Activated CD4-positive, CD25-positive, alpha-beta regulatory T cell treated with anti-CD3 and anti-CD28 coated beads, Interleukin-2, amount 50 U/mL, for 16 hours (primary cell): ENCODE measurements around the gene IQCN.

Experiments used
- DNase-seq: peaks from one replicate; pipeline ENCODE4 v3.0.0-alpha.2; 2020; ENCODE audit warnings: low read depth, low spot score

IQCN gene, protein sequence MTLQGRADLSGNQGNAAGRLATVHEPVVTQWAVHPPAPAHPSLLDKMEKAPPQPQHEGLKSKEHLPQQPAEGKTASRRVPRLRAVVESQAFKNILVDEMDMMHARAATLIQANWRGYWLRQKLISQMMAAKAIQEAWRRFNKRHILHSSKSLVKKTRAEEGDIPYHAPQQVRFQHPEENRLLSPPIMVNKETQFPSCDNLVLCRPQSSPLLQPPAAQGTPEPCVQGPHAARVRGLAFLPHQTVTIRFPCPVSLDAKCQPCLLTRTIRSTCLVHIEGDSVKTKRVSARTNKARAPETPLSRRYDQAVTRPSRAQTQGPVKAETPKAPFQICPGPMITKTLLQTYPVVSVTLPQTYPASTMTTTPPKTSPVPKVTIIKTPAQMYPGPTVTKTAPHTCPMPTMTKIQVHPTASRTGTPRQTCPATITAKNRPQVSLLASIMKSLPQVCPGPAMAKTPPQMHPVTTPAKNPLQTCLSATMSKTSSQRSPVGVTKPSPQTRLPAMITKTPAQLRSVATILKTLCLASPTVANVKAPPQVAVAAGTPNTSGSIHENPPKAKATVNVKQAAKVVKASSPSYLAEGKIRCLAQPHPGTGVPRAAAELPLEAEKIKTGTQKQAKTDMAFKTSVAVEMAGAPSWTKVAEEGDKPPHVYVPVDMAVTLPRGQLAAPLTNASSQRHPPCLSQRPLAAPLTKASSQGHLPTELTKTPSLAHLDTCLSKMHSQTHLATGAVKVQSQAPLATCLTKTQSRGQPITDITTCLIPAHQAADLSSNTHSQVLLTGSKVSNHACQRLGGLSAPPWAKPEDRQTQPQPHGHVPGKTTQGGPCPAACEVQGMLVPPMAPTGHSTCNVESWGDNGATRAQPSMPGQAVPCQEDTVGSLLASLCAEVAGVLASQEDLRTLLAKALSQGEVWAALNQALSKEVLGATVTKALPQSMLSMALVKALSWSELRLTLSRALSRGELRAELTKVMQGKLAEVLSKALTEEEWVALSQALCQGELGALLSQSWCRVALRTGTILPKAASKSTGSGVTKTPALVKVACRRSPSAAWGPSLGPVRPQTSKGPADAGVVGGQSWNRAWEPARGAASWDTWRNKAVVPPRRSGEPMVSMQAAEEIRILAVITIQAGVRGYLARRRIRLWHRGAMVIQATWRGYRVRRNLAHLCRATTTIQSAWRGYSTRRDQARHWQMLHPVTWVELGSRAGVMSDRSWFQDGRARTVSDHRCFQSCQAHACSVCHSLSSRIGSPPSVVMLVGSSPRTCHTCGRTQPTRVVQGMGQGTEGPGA (N-terminal part only)

DNA sequence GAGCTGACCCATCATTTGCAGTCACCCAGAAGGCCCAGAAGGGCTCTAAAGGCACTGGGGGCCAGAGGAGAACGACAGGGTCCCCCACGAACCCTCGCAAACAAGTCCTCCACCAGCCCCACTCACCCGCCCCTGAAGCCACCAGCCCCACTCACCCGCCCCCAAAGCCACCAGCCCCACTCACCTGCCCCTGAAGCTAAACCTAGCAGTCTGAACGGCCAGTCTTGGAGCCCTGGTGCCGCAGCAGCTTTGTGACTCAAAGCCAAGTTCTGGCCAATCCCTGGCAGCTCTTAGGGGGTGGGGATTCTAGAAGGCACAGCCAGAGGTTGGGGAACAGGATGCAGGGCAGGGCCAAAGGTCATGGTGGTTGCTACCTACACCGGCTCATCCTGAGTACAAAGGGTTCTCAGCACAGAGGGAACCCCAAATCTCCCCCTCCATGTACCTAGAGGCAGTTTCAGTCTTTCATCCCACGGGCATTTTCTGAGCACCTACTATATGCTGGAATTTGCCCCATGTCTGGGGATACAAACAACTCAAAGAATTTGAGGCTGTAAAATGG lies at the start of gene IQCN:
Gene IQCN, minus strand, starts transcription at position 234 of the 562 bp plus-strand sequence. CDS start 4,974 bp downstream, outside the sequence.
- no peak for DNase-seq

DNA sequence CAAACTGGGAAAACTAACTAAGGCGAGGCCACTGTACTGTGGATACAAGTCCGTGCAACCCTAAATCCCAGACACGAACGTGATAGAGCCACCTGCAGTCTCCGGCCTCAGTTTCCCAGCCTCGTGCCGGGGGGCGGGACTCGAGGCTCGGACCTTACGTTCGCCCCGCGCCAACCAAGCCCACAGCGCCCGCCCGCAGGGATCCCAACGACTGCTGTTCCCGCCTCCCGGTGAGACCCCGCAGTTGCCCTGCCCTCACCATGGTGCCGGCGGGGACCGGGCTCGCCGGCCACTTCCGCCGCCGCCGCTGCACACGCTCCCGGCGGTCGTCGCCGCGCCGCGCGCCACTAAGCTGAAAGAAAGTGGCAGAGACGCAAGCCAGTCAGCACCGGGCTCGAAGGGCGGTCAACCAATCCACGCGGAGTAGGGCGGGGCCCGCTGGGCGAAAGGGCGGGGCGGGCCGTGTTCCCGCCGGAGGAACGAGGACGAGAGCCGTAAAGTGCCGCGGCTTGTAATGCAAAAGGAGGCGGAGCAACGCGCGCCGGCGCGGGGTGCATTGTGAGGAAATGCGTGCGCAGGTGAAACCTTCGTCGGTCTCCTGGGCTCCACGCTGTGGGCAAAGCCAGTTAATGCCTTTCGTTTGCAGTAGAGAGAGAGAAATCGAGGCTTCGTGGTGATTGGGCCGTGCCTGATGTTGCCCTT lies 48.7 kb upstream of the IQCN start, which contains the start of gene LSM4:
Gene LSM4, minus strand, starts transcription at position 318 of the 702 bp plus-strand sequence. Its CDS starts 56 bp downstream, at position 262.
- DNase-seq, result peak; percentile 99

DNA sequence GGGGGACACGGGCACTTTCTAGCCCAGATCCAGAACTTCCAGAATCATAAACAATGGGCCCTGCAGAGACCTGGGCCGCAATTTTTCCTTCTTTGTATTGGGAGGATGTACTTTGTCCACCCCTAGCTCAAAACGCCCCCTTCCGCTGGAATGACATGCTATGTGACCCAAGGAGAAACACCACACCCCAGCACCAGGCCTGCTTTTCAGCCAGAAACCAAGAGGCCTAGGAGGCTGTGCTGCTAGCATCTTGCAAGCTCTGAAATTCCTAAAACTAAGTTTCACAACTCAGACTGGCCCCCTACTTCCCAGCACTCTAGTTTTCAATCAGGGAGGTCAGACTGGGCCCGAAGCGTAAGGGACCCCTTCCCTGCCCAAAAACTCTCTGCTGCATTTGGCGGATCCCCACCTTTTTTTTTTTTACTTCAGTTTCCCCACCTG lies 48.1 kb upstream of the IQCN start:
- no peak for DNase-seq

DNA sequence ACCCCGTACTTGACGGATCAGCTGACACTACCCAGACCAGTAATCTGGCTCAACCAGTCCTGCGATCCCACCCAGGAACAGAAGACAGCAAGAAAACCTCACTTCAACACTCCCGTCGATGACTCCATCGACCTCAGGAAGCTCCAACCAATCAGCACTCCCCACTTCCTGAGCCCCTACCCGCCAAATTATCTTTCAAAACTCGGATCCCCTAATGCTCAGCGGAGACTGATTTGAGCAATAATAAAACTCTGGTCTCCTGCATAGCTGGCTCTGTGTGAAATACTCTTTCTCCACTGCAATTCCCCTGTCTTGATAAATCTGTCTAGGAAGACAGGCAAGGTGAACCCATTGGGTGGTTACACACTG lies 47.5 kb upstream of the IQCN start:
- DNase-seq, result no peak

DNA sequence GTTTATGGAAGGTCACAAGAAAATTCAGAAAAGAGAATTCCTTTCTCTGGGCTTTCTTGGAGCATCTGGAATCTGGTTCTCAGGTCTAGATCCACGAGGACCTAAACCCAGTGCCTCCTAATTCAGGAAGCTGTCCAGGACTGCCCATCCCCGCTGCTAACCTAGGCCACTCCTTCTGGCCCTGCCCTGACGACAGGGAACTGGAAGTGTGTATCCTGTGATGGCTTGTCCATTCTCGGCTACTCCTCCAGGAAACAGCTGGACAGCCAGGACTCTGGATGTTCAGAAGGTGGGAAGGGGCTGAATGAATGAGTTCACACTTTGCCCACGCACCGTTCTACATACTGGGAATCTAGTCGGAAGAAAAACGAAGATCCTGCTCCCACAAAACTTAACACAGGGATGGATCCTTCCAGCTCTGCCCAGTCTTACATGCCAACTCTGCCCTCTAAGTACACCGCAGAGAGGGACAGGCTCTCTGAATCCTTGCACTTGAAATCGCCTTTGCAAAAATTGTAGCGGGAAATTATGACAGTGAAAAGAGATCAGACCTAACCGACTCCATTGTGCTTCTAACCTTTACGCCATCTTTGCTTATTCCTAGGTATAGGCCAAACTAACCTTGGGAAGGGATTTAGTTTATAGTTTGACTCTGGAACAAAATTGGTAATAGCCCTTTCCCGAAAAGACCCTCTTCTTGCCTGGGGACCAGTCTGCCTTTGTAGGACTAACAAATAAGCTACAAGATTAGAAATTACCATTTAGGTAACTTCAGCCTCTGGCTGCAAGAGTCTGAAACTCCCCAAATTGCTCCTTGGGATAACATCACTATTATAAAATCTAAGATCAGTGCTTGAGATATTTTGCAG lies 46.8 kb upstream of the IQCN start:
- no peak for DNase-seq

DNA sequence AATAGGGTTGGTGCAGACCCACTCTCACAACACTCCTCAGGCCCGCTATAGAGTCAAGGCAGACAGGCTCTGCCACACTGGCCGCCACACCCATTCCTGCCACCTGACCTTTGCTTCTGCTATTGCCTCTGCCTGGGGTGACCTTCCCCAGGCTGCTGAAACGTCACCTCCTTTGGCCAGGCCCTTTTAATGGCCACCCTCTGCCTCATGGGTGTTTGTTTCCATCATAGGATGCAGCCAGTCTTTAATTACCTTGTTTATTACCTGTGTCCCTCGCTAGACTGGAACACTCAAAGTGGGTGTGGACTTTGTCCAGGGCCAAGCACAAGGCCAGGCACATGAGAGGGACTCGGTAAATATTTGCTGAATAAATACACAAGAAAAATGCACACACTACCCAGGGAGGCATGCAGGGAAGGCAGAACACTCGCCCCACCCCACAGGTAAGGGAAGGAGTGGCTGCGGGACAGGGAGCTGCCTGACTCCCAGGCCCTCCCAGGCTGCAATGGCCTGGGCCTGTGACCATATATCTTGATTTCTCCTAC lies 45.4 kb upstream of the IQCN start:
- no peak for DNase-seq

DNA sequence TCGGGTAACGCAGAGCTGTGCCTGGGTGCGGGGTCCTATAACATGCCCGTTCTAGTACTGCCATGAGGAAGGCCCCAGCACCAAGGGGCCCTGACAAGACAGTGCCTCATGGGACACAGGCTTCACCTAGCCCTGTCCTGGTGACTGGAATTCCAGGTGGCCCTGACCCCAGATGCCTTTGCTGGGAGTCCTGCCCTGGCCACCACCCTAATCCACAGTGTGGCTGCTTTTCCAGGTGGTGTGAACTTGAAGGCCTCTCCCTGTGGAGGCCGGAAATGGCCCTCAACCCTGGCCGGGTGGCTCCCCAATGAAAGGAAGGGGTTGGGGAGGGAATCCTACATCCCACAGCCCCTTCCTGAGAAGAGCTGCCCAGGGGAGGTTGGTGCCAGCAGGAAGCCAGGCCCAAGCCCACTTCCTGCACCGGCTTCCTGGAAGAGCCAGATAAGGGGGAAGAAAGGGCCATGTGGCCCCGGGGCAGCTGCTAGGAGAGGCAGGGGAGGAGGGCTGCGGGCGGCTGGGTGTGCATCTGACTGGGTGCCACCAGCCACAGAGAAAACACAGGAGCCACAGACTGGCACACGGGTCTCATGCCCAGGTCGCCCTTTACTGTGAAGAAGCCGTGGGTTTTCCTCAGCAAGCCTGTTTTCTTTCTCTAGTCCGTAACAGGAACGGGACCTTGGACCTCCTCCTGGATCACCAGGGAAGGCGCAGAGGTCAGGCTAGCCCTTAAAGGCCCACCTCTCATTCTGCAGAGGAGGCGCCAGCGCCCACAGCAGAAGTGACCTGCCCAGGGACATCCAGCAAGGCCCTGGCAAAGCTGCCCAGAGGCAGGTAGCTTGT lies 43.9 kb upstream of the IQCN start:
- no peak for DNase-seq

DNA sequence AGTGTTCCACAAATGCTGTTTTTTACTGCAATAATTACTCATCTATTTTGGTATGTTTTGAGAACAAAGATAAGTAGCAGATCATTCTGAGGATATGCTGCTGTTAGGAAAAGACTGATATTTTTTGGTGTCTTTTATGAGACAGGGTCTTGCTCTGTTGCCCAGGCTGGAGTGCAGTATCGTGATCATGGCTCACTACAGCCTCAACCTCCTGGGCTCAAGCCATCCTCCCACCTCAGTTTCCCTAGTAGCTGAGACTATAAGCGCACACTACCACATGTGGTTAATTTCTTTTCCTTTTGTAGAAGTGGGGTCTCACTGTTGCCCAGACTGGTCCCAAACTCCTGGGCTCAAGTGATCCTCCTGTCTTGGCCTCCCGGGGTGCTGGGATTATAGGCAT lies 39.1 kb upstream of the IQCN start:
- no peak for DNase-seq

DNA sequence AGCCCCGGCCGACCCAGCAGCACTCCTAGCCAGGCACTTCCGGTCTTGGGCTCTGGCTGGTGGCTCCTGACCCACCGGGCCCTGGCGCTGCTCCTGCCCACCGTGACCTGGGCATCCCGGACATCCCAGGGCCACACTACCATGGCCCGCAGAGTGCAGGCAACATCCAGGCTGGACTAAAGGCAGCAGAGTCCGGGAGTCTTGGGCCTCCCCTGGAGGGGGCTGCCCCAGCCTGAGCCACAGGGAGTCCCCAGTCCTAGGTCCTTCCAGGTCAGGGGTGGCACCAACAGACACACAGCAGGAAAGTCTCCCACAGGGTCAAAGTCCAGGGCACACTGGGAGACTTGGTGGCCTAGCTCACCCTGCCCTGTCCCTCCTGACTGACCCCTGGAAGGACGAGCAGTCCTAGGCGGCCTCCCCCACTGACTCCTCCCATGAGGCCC lies 37.9 kb upstream of the IQCN start:
- DNase-seq, result no peak

DNA sequence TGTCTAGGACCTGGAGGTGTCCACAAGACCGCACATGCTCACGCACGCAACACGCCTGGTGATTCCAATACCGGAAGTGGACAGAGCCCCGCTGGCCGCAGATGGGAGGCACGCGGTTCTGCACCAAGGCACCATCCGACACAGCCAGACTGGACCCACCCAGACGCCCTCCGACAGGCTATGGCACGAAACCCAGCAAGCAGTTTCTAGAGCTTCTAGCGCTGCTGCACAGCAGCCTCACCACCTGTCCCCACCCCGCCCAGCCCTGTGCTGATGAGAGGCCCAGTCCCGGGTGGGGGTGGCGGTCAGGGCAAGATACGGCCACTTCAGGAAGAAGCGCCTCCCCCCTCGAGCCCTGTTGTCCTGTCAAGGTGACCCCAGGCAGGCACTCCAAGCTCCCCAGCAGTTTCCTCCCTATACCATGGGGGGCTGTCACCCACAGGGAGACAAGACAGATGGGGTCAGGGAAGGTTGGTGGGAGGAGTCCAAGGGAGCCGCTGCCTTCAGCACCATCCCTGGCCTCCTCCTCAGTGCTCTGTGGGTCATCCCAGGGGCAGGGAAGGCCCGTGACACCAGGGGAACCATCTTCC lies 37.3 kb upstream of the IQCN start:
- no peak for DNase-seq

DNA sequence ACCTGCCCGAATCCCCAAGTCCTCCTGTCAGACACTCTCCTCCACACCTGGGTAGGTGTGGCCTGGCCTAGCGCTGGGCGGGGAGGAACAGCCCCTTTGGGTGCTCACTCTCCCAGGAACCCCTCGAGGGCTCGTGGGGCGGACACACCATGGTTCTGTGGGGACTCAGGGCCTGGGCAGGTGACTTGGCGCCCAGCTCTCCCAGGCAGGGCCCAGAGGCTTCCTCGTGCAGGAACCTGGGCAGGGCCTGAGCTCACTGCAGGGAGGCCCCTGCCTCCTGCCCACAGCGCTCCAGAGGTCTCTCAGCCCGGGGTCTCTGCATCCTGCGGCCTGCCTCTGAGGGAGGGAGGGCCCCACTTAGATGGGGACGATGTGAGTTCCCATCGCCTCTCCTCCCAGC lies 36.7 kb upstream of the IQCN start:
- DNase-seq, result no peak

DNA sequence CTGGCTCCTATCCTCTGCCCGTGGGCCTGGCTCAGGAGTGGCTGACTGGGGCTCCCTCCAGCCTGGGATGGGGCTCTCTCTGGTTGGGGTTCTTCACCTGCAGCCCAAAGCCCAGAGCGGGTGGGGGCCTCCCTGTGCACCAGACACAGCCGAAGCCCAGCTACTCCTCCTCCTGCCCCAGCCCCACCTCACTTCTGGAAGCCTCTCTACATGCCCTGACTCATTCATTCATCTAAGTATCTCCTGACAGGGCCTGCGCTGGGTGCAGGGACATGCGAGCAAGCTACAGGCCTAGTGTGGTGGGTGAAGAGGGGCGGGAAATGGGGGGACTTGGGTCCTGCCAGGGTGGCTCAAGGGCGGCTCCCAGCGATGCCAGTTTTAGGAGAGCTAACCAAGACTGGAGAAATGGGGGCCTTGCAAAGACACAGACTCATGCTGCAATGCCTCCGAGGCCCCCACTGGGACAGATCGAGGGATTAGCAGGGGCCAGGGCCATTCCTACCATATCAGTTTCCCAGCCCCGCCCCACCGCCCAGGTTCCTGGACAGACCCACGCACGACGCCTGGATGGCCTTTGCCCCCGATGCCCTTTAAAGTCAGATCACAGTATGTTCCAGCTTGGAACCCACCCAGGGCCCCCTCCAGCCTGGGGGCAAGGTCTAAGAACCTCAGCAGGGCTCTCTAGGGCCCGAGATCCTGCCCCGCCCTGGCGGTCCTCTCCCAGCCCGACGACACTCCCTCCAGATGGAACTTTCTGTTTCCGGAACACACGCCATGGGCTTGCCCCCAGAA lies 36.1 kb upstream of the IQCN start:
- DNase-seq, result no peak

DNA sequence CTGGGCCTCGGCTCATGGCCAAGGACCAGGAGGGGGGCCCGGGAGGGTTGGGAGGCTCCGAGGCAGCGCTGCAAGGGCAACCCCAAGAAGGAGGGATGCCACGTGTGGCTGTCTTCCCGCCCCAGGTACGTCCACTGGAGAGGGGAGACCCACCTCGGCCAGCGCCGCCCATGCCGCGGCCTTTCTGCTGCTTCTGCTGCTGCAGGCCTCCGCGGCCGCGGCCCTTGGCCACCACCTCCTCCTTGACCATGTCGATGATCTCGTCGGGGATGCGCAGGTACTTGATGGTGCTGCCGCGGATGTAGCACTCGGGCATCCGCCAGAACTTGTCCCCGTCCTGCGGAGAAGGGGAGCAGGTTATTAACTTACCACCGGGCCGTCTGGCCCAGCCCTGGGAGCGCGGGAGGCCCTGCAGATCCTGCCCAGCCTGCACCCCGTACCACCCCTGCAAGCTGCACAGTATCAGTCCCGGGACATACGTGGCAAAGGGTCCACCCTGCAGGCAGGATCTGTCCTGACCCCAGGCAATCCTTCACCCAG lies 35.3 kb upstream of the IQCN start:
- no peak for DNase-seq

DNA sequence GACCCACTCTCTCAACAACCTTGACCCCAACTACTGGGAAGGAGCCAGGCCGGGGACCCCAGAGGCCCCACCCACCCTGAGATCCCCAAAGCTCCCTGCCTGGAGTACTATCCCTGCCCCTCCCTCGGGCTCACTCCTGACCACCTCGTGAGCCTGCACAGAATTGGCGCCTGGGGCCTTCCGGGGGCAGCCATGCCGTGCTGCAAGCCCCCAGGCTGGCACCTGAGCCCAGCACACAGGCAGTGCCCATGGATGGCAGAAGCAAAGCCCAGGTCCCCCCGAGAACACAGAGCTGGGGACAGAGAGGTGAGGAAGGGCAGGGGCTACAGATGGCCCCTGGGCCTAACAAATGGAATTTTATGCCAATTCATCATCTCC lies 34.7 kb upstream of the IQCN start:
- DNase-seq, result no peak

DNA sequence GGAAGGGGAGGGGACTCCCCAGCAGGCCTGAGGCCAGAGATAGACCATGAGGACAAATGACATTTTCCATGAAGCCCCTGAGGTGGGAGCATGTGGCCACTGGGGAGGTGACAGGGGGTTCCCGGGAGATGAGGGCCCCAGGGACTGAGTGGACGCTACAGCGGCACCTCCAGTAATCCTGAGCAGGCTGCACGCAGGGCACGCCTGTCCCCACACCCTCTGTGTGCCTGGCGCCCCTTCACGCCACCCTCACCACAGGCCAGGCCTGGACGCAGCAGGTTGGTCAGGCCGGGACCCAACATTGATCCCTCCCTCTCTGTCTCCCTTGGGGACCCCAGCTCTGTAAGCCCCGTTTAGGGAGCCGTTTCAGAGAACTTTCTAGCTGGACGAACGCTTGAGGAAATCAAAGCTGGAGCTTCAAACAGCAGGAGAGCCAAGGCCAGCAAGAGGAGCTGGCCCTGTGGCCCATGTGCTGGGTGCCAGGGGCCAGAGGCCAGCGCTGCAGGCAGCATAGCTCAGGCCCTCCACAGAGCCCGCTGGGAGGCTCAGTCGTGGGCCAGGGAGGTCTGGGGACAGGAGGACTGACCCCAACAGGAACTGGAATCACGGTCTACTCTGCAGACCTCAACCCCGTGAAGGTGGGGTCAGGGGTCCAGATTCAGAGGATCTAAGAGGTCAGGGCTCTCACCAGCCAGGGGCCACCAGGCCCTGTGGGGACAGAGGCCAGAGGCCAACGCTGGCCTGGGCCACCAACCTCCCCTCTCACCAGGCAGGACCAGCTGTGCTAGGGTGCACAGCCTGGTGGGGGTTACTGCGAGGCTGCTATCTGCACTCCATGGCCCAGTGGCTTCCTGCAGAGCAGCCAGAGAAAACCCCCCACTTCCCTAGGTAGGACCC lies 34.0 kb upstream of the IQCN start:
- DNase-seq, result no peak

DNA sequence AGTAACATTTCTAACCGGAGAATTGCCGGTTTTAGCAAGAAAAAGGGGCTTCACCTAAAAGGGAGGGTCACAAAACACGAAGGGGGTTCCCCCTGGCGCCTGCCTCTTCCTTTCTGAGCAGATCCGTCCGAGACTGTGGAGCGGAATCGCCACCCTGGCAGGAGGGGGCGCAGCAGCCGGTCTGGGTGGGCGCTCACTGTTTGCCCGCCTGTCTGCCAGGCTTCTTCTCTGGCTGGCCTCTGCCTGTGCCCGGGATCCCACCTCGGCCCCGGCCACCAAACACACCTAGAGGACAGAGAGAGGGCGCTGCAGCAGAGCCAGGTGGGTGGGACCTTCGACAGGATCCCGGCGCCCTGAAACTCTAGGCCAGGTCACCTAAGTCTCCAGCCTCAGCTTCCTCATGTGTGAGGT lies 33.0 kb upstream of the IQCN start:
- no peak for DNase-seq
